Epidermal melanocyte (primary cell): Measurements from ENCODE around the gene LRP1B.
"Not testable (repeated sequence)": the region's sequence is repeated elsewhere in the genome, so short reads cannot be mapped to it uniquely, and the experiment has no call there.

Experiments used
- DNase-seq: peaks from one replicate; pipeline ENCODE4 v3.0.0; 2011; ENCODE audit warnings: low spot score; ENCODE audit not compliant: insufficient read length

Gene LRP1B

DNA sequence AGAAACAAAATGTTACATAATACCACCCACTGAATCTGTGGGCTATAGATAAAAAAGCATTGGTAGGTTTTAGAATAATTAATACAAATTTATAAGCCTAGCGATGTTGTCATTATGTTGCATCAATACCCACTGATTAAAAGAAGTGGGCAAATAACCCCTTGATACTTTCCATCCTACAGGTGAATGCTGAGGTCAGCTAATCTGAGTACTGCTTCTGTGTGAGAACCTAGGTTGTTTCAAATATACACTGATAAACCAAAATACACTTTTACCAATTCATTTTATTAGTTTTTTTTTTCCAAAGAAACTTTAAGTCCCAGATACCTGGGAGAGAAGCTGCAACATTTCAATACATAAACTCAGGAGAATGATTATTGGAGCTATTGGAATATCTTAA lies 948.6 kb downstream of the LRP1B start:
- no peak for DNase-seq

DNA sequence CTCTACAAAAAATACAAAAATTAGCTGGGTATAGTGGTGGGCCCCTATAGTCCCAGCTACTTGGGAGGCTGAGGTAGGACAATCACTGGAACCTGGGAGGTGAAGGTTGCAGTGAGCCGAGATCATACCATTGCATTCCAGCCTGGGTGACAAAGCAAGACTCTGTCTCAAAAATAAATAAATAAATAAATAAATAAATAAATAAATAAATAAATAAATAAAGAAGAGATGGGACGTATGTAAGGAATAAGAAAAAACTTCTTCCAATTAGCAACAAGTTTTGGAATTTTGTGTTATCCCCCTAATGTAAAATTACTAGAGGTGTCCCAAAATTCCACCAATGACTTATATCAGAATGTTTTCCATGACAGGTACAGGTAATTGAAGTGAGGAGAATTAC lies 961.7 kb downstream of the LRP1B start:
- not testable (repeated sequence) for DNase-seq

- DNase-seq: no peak
Observed at GRCh38 chr2:141162314-141162713, 968.5 kb downstream of the LRP1B start.

- DNase-seq: no peak
Observed at GRCh38 chr2:141151611-141152286, 979.1 kb downstream of the LRP1B start.

GRCh38 chr2:141142025-141142424 lies 988.8 kb downstream of the LRP1B start:
- no peak for DNase-seq

DNA sequence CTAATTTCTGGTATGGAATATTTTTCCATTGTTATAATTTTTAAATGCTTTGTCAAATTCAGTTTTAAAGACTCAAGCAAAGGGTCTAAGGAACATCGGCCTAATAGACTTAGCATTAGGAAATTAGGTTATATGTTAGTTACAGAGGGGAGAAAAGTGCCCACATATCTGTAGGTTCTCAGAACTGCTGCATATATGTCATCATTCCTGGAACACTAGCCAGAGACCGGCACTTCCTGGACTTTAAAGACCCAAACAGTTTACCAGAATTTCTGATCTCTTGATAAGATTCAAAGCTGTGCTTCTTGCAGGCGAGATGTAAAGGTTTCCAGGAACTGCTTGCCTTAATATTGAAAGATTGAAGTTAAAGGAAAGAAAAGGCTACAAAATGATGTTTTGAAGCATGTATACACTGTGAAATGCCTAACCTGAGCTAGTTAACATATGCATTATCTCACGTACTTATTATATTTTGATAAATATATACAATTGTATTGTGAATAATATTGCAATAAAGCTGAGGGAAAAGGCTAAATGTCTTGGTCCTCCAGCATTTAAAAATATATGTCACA lies 993.6 kb downstream of the LRP1B start:
- no peak for DNase-seq

GRCh38 chr2:141133883-141134282 lies 996.9 kb downstream of the LRP1B start:
- DNase-seq: no peak

GRCh38 chr2:141125432-141125831 lies 1005.4 kb downstream of the LRP1B start:
- no peak for DNase-seq

- no peak for DNase-seq
Observed at GRCh38 chr2:141118836-141119235, 1012.0 kb downstream of the LRP1B start.

- DNase-seq: no peak
Observed at GRCh38 chr2:141113301-141113700, 1017.5 kb downstream of the LRP1B start.

- DNase-seq: no peak
Observed at GRCh38 chr2:141109633-141110032, 1021.2 kb downstream of the LRP1B start.

- DNase-seq: no peak
Observed at GRCh38 chr2:141105763-141106162, 1025.1 kb downstream of the LRP1B start.

DNA sequence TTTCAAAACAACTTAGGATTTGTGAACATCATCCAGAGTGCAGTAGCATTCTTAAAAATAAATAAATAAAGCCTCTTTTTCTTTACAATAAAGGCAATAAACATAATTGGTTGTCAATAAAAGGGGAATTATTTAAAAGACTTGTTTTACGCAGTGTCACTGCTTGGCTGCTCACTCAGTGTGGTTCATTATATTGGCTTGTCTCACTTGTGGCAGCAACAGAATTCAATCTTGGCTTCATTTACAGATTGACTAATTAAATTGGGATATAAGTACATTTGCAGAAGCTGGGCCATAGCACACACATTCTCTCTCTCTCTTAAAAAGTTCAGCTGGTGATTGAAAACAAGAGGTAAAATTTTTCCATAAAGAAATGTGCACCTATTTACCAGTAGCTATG lies 1027.6 kb downstream of the LRP1B start:
- no peak for DNase-seq

DNA sequence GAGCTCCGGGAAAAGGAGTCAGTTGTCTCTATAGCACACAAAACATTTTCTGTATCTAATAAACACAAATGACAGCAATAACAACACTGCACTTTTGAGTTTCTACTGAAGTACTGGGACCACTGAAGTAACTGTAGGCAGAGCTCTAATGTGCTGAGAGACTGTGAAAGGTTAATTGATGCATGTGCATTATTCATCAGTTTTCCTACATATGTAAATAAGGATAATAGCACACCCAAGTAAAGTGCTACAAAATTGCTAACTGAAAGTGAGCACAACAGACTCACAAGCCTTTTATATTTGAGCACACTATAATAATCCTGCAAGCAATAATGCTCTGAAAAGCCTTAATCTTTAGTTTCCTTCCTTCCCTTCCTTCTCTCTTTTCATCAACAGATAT lies 1051.6 kb downstream of the LRP1B start:
- DNase-seq: no peak

DNA sequence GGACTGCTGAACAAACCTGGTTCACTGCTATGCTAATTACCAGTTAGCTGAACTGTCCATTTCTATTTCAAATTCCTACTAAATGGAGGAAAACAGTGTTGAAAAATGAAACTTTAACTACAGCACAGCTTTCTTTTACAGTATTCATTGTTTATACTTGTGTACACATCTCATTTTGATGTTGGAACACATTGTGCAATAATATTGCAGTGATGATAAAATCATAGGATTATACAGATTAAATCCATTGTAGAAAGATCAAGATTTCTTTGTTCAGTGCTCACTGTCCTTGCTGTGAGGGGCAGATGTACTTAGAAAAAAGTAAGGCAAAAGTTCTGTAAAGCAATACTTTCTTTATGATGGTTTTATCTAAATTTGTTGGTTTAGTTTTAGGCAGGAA lies 1055.1 kb downstream of the LRP1B start:
- no peak for DNase-seq

GRCh38 chr2:141068053-141068682 lies 1062.6 kb downstream of the LRP1B start:
- DNase-seq: no peak

DNA sequence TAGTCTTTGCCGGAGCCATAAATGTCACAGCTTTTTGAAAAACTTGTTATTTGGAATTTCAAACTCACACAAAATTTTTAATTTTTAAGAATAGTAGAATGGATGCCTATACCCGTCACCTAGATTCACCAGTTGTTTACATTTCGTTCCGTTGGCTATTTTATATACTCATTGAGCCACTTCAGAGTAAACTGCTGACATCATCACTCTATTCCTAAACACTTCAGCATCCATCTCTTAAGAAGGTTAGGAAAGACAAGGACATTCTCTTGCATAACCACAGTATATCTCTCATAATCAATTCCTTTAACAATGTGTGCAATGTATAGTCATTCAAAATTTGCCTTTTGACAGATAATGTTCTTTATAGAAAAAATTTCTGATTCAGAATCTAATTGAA lies 1065.8 kb downstream of the LRP1B start:
- DNase-seq: no peak

GRCh38 chr2:141063406-141063805 lies 1067.4 kb downstream of the LRP1B start:
- no peak for DNase-seq

DNA sequence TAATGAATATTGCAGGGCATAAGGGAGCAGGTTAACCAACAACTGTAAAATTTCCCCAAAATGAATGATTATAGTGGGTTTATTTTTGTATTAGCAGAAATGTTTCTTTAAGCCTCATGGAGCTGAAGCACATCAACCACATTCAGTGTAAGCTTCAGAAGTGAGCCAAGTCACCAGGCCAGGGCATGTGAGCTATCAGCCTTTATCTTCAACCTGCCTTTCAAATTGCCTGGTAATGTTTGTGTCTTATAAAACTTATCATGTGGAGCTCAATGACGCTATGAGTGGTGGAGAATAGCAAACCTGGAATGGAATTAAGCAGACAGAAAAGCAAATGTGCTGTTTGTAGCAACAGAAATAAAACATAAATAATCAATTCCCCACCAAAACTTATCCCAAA lies 1068.4 kb downstream of the LRP1B start:
- no peak for DNase-seq

DNA sequence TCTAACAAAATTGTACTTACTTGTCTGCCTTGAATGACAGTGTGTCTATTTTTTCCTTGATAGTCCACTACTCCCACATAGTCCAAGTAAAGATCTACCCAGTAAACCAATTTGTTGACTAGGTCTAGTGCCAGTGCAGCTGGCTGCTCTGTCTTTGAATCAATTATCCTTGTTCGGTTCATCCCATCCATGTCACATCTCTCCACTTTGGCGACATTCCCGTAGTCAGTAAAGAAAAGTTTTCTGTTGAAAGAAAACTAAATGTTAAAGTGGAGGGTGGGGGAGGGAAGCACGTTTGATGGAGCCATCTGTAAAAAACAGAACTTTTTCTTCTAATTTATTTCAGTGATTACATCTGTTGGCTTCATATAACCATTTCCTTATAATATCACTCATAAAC lies 1068.8 kb downstream of the LRP1B start:
- no peak for DNase-seq

DNA sequence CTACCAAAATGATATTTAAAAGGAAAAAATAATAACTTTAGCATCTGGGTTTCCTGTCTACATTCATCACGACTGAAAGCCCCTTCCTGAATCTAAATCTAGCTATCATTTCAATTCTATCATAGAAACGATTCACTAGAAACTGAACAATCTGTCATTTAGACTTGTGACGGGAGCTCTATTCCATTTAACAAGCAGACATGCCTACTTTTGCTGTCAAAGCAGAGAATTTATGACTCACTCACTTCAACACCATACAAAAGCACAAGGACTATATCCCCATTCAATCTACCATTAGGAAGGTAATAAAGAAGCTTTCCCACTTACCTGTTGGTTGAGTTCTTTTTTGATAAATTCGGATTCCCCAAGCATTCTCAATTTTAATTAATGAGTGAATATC lies 1072.3 kb downstream of the LRP1B start:
- DNase-seq: no peak

- DNase-seq: no peak
Observed at GRCh38 chr2:141055531-141055930, 1075.3 kb downstream of the LRP1B start.

DNA sequence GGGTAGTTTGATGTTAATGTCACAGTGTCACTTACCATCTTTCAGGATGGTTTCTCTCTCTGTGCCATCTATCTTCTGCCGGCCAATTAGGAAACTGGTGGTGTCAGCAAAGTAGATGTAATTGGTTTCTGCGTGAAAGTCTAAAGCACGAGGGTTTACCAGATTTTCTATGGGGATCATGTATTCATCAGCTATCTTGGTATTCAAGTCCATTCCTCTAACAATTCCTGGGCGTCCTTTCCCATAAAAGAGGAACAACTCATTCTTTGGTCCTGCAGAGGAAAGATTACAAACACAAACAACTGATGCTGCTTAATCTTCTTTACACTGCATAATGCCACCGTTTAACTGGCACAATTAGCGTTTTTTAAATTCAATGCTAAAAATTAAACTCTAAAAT lies 1081.9 kb downstream of the LRP1B start:
- DNase-seq: no peak
